GM18508 (cell line): ENCODE results near the gene SENP5.
A peak's percentile ranks its signal among the peaks of the same experiment; 100 is the strongest.
"Not testable (repeated sequence)": the region's sequence is repeated elsewhere in the genome, so short reads cannot be mapped to it uniquely, and the experiment has no call there.

Experiments
- ATAC-seq: cut with Tn5 transposase; IDR thresholded peaks from one replicate; pipeline ENCODE4 v1.9.1; 2021; ENCODE audit warnings: moderate number of reproducible peaks; ENCODE audit not compliant: insufficient read depth, unreplicated experiment

The SENP5 gene

GRCh38 chr3:196938124-196938523, 70.4 kb downstream of the SENP5 start:
- ATAC-seq = no peak

DNA sequence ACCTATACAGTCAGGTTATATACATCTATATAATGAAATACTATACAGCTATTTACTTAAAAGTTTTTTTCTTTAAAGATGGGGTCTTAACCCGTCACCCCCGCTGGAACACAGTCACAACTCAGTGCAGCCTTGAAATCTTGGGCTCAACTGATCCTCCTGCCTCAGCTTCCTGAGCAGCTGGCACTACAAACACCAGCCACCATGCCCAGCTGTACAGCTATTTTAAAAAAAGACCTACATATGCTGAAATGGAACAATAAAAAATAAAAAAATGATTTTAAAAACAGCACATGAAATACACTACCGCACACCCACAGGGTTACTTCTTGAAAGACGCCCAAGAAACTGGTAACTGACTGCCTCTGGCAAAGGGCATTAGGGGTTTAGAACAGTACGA, 70.9 kb downstream of the SENP5 start:
- no peak for ATAC-seq

GRCh38 chr3:196941729-196942225, 74.1 kb downstream of the SENP5 start:
- ATAC-seq = no peak

DNA sequence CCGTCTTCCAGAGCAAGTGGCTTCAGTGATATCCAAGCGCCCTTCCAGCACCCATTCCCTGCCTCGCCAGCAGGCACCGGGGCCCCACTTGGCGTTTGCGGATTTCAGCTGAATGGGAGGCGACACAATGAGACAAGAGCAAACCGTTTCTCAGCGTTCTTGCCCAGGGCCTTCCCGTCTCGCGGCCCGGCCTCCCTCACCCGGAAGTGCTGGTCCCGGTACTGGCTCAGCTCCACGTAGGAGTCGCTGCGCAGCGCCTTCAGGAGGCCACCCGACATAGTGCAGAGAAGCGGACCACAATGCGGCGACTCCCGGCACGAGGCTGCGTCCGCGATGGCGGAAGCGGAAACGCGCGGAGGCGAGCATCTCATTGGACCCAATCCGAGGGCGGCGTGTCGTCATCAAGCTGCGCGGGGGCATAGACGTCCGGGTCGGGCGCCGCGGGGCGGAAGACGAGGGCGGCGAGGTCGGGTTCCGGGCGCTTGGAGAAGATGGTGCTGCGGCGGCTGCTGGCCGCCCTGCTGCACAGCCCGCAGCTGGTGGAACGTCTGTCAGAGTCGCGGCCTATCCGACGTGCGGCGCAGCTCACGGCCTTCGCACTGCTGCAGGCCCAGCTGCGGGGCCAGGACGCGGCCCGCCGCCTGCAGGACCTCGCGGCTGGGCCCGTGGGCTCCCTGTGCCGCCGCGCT, 74.7 kb downstream of the SENP5 start, which contains the start of gene NCBP2:
Gene NCBP2, minus strand, starts transcription at position 303 of the 689 bp plus-strand sequence. Its CDS starts 25 bp downstream, at position 278.
- peak; percentile 74 for ATAC-seq

DNA sequence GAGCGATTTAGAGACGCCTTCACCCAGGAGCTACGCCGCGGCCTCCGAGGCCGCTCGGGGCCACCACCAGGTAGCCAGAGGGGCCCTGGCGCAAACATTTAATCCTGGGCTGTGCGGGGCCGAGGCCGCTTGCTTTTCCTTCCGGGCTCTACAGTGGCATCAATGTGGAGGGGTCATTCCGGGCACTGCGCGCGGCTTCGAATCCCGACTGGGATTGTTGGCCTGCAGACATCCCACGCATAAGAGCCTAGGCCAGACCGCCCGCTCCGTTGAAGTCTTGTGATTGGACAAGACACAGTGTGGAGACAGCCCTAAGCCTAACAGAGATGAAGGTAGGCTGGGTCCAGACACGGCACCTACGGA, 75.2 kb downstream of the SENP5 start:
- no peak for ATAC-seq

DNA sequence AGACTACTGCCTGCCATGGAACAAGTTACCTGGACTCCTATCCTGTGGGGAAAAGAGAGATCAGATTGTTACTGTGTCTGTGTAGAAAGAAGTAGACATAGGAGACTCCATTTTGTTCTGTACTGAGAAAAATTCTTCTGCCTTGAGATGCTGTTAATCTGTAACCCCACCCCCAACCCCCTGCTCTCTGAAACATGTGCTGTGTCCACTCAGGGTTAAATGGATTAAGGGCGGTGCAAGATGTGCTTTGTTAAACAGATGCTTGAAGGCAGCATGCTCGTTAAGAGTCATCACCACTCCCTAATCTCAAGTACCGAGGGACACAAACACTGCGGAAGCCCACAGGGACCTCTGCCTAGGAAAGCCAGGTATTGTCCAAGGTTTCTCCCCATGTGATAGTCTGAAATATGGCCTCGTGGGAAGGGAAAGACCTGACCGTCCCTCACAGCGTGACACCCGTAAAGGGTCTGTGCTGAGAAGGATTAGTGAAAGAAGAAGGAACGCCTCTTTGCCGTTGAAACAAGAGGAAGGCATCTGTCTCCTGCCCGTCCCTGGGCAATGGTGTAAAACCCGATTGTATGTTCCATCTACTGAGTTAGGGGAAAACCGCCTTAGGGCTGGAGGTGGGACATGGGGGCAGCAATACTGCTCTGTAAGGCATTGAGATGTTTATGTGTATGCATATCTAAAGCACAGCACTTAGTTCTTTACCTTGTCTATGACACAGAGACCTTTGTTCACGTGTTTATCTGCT, 76.5 kb downstream of the SENP5 start:
- not testable (repeated sequence) for ATAC-seq

GRCh38 chr3:196947136-196947859, 79.6 kb downstream of the SENP5 start:
- ATAC-seq = no peak

- no peak for ATAC-seq
These were observed 80.2 kb downstream of the SENP5 start for GRCh38 chr3:196947860-196948441.

DNA sequence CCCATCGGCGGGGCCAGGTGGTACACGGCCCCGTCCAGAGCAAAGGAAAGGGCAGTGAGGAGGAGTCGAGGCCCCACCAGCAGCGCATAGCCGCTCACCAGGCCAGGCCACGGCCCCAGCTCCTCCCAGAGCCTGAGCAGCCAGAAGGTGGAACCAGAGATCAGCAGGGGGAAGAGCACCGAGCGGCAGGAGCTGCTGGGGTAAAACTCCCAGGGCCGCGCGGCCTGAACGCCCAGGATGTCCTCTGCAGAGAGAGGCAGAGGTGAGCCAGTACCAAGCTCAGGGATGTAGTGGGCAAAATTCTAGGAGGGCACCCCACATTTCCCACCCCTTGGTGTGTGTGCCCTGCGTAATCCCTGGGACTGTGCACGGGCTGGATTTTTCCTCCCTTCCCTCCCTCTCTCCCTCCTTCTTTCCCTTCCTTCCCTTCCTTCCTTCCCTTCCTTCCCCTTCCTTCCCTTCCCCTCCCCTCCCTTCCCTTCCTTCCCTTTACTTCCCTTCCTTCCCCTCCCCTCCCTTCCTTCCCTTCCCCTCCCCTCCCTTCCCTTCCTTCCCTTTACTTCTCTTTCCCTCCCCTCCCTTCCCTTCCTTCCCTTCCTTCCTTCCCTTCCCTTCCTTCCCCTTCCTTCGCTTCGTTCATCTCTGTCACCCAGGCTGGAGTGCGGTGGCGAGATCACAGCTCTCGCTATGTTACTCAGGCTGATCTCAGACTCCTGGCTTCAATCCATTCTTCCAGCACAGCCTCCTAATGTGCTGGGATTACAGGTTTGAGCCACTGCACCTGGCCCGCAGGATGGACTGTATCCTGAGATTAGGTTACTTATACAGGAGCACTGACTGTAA, 80.9 kb downstream of the SENP5 start:
- ATAC-seq = no peak

GRCh38 chr3:196949285-196949619, 81.5 kb downstream of the SENP5 start:
- no peak for ATAC-seq

DNA sequence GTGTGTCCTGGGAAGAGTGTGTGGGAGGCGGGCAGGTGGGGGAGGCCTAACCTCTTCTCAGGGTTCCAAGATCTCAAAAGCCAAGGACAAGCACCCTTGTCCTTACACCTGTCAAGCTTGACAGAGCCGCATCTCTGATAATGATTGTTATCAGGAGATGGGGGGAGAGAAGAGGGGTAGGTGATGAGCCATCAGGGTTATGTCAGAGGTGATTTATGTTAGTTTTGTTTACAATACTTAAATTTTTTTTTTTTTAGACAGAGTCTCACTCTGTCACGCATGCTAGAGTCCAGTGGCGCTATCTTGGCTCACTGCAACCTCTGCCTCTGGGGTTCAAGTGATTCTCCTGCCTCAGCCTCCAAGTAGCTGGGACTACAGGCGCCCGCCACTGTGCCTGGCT, 82.0 kb downstream of the SENP5 start:
- no peak for ATAC-seq

DNA sequence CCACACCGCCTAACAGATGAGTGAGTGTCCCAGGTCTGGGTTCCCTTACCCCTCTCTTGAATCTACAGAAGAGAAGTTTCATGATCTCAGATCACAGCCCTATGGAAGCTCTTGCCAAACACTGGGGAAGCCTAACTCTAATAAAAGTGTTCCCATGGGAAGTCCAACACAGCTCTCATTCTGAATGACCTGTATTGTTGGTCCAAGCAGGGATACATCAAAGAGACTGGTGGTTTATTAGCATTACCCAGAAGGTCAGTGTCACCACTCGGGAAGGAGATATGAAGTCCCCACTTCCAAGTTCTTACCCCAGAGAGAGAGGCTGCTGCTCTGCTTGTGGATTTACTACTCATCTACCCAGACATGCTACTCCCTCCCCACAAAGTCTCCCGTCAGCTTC, 83.7 kb downstream of the SENP5 start:
- ATAC-seq = no peak

DNA sequence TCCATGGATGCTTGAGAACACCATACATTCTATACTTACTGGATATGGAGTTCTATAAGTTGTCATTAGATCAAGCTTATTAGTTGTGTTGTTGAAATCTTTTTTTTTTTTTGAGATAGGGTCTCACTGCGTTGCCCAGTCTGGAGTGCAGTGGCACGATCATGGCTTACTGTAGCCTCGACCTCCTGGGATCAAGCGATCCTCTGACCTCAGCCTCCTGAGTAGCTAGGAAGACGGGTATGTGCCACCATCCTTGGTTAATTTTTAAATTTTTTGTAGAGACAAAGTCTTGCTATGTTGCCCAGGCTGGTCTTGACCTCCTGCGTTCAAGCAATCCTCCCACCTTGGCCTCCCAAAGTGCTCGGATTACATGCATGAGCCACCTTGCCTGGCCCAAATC, 87.1 kb downstream of the SENP5 start:
- ATAC-seq = no peak

DNA sequence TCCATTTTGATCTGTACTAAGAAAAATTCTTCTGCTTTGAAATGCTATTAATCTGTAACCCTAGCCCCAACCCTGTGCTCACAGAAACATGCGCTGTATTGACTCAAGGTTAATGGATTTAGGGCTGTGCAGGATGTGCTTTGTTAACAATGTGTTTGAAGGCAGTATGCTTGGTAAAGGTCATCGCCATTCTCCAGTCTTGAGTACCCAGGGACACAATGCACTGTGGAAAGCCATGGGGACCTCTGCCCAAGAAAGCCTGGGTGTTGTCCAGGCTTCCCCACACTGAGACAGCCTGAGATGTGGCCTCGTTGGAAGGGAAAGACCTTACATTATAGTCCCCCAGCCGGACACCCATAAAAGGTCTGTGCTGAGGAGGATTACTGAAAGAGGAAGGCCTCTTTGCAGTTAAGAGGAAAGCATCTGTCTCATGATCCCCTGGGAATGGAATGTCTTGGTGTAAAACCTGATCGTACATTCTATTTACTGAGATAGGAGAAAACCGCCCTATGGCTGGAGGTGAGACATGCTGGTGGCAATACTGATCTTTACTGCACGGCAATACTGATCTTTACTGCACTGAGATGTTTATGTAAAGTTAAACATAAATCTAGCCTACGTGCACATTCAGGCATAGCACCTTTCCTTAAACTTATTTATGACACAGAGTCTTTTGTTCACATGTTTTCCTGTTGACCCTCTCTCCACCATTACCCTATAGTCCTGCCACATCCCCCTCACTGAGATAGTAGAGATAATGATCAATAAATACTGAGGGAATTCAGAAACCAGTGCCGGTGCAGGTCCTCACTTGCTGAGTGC, 94.6 kb downstream of the SENP5 start:
- ATAC-seq = no peak

DNA sequence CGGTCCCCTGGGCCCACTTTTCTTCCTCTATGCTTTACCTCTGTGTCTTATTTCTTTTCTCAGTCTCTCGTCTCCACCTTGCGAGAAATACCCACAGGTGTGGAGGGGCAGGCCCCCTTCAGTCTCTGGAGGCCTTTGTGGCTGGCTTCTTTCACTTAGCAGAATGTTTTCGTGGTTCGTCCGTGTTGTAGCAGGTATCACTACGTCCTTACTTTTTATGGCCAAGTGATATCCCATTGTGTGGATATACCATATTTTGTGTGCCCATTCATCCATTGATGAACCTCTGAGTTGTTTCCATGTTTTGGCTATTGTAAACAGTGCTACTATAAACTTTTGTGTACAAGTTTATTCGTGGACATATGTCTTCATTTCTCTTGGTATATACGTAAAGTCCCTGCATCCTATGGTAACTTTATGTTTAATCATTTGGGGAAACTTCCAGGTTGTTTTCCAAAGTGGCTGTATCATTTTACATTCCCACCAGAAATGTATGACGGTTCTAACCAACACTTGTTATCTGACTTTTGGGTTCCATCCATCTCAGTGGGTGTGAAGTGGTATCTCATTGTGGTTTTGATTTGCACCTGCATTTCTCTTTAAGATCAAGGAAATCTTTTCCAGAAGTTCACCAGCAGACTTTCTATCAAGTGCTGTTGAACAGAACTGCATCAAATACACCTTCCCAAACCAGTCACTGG, 95.4 kb downstream of the SENP5 start:
- ATAC-seq = no peak

DNA sequence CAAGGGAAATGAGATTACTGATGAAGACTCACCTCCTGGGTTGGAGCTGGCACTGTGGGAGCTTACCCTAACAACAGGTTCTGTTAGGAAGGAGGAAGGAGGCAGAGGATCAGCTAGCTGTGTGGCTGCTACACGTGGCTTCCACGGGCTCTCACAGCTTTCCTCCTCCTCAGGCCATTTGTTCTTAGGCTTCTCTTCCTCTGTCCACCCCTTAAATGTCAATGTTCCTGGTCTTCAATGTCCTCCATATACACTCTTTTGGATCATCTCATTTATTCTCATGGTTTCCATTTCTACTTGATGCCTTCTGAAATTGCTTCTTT, 95.9 kb downstream of the SENP5 start:
- no peak for ATAC-seq

GRCh38 chr3:196965112-196965803, 97.5 kb downstream of the SENP5 start:
- no peak for ATAC-seq

GRCh38 chr3:196965804-196966173, 98.1 kb downstream of the SENP5 start:
- ATAC-seq = no peak
